Activated CD8-positive, alpha-beta T cell treated with anti-CD3 and anti-CD28 coated beads for 36 hours (primary cell): Measurements from ENCODE around the gene AFAP1. TPM values are rescaled to one million over a fixed set of nuclear protein-coding genes. Genes with fewer than 3 reads are reported as not detected.

Experiments
- ATAC-seq: fragments of 200-7000 bp; cut with Tn5 transposase; one replicate; pipeline ENCODE4 v1.10.0; 2021; ENCODE audit warnings: mild to moderate bottlenecking, moderate library complexity
- CTCF ChIA-PET: fragments of 350-600 bp; sonication (Branson Sonifier 250); formaldehyde crosslinking; loops from one replicate; lab custom pipeline; 2021; ENCODE audit warnings: antibody characterized with exemption; lab: Charles Lee
- POLR2A ChIA-PET: fragments of 350-600 bp; sonication (Branson Sonifier 250); formaldehyde crosslinking; loops from one replicate; lab custom pipeline; 2021; ENCODE audit warnings: antibody characterized with exemption; lab: Charles Lee
- DNase-seq: peaks from one replicate; pipeline ENCODE4 v3.0.0-alpha.2; 2020
- H3K27ac Mint-ChIP-seq: one replicate; pipeline ENCODE4 v1.8.0; 2021; ENCODE audit warnings: mild to moderate bottlenecking, mixed read lengths
- H3K27me3 Mint-ChIP-seq: one replicate; pipeline ENCODE4 v1.8.0; 2021; ENCODE audit warnings: mixed read lengths
- H3K36me3 Mint-ChIP-seq: one replicate; pipeline ENCODE4 v1.8.0; 2021; ENCODE audit warnings: low read depth, mixed read lengths
- H3K4me1 Mint-ChIP-seq: one replicate; pipeline ENCODE4 v1.8.0; 2021; ENCODE audit warnings: low read depth, mixed read lengths
- H3K4me3 Mint-ChIP-seq: one replicate; pipeline ENCODE4 v1.8.0; 2021; ENCODE audit warnings: mild to moderate bottlenecking, moderate library complexity, mixed read lengths
- H3K9me3 Mint-ChIP-seq: one replicate; pipeline ENCODE4 v1.8.0; 2021; ENCODE audit warnings: mixed read lengths
- CTCF ChIP-seq: fragments of 200-600 bp; IDR thresholded peaks from one replicate; pipeline ENCODE4 v1.8.0; 2022; ENCODE audit warnings: antibody characterized with exemption, mild to moderate bottlenecking
- intact Hi-C: fragments of 100-400 bp; cut with micrococcal nuclease; formaldehyde crosslinking; loops from one replicate; pipeline ENCODE4 v1.10.0; 2022
- total RNA-seq, 2 experiments: library from RNA; stranded (reverse); gene quantifications; one replicate each; pipeline ENCODE4 v1.2.3, GENCODE V29; 2021

Gene AFAP1
- total RNA-seq, 2 experiments from 2014 or later: 25.5 to 26.5 TPM

- no peak for TF ChIP-seq CTCF
- H3K4me3 Mint-ChIP-seq: no peak overlapping the region
- H3K4me1 Mint-ChIP-seq: no peaks in the 10 kb centered on the region
- H3K27ac Mint-ChIP-seq: no peak overlapping the region
- peaks cover 5% of the 10 kb centered on the region for H3K27me3 Mint-ChIP-seq
- intact Hi-C loops: no loop called here
- POLR2A ChIA-PET: no interaction called here
- H3K9me3 Mint-ChIP-seq: no peaks in the 10 kb centered on the region
- no peak for ATAC-seq
- CTCF ChIA-PET: no interaction called here
- H3K36me3 Mint-ChIP-seq: no peaks in the 10 kb centered on the region
- no peak for DNase-seq
Observed at GRCh38 chr4:7714176-7714575, 225.5 kb downstream of the AFAP1 start.

GRCh38 chr4:7713757-7714156 is 225.9 kb downstream of the AFAP1 start:
- no peaks in the 10 kb centered on the region for H3K9me3 Mint-ChIP-seq
- H3K4me3 Mint-ChIP-seq: no peak overlapping the region
- no peaks in the 10 kb centered on the region for H3K4me1 Mint-ChIP-seq
- DNase-seq: no peak
- no peak for TF ChIP-seq CTCF
- POLR2A ChIA-PET: no interaction called here
- intact Hi-C loops: no loop called here
- ATAC-seq: no peak
- no peak overlapping the region for H3K27ac Mint-ChIP-seq
- H3K27me3 Mint-ChIP-seq: peaks cover 4% of the 10 kb centered on the region
- no peaks in the 10 kb centered on the region for H3K36me3 Mint-ChIP-seq
- CTCF ChIA-PET: no interaction called here

- ATAC-seq (no peak), DNase-seq (no peak)
- Mint-ChIP-seq H3K36me3 (no peaks in the 10 kb centered on the region), H3K4me1 (no peaks in the 10 kb centered on the region), H3K27me3 (peaks cover 4% of the 10 kb centered on the region), H3K9me3 (no peaks in the 10 kb centered on the region), H3K4me3 (no peak overlapping the region), H3K27ac (no peak overlapping the region)
- ChIA-PET POLR2A (no interaction called here), CTCF (no interaction called here)
- intact Hi-C loops: no loop called here
- TF ChIP-seq CTCF: no peak
Observed at GRCh38 chr4:7712021-7712671, 227.5 kb downstream of the AFAP1 start.

GRCh38 chr4:7711307-7711963 is 228.2 kb downstream of the AFAP1 start:
- no peak for TF ChIP-seq CTCF
- ATAC-seq (no peak), DNase-seq (no peak)
- Mint-ChIP-seq H3K4me1 (no peaks in the 10 kb centered on the region), H3K27me3 (peaks cover 3% of the 10 kb centered on the region), H3K9me3 (no peaks in the 10 kb centered on the region), H3K27ac (no peak overlapping the region), H3K4me3 (no peak overlapping the region), H3K36me3 (no peaks in the 10 kb centered on the region)
- ChIA-PET POLR2A (no interaction called here), CTCF (no interaction called here)
- intact Hi-C loops: no loop called here

- no peak for DNase-seq
- Mint-ChIP-seq H3K27ac (no peak overlapping the region), H3K4me3 (no peak overlapping the region), H3K4me1 (no peaks in the 10 kb centered on the region), H3K27me3 (no peaks in the 10 kb centered on the region), H3K9me3 (no peaks in the 10 kb centered on the region), H3K36me3 (no peaks in the 10 kb centered on the region)
- CTCF ChIA-PET: interaction anchor here (1.3 kb wide), 1 partner anchor 9 kb away, joined by 4 read pairs; no protein-coding TSS in a partner anchor
- ATAC-seq: no peak
- intact Hi-C loops: no loop called here
- POLR2A ChIA-PET: no interaction called here
- no peak for TF ChIP-seq CTCF
Observed at GRCh38 chr4:7710576-7711306, 228.9 kb downstream of the AFAP1 start.
